H1 (cell line): ENCODE results near the gene NPR2. TPM values are rescaled to one million over a fixed set of nuclear protein-coding genes. Genes with fewer than 3 reads are reported as not detected.
A peak's percentile ranks its signal among the peaks of the same experiment; 100 is the strongest.

Experiments
- CTCF ChIA-PET: fragments of 300-600 bp; sonication (Branson Sonifier 250); formaldehyde crosslinking; loops from one replicate; lab custom pipeline; 2021; ENCODE audit not compliant: partially characterized antibody; lab: Charles Lee
- POLR2A ChIA-PET: fragments of 300-600 bp; sonication (Branson Sonifier 250); formaldehyde crosslinking; loops from one replicate; lab custom pipeline; 2021; ENCODE audit warnings: inconsistent platforms; ENCODE audit not compliant: partially characterized antibody; lab: Charles Lee
- DNase-seq, 2 experiments: peaks; one replicate each; pipeline versions ENCODE4 v3.0.0 to v3.0.0-alpha.2; 2010 to 2022; ENCODE audit warnings: low spot score in 2 of 2, low read depth in 1 of 2, mixed read lengths in 1 of 2
- FAIRE-seq: peaks from 2 replicates; lab custom pipeline; 2011; peaks lifted over from hg19 to GRCh38; lab: Jason Lieb, UNC
- H2AFZ ChIP-seq: 2 replicates; pipeline ENCODE4 v1.8.1; 2012; ENCODE audit warnings: low read length, inconsistent platforms
- H2AK5ac ChIP-seq: 2 replicates; pipeline ENCODE4 v1.6.1; 2013; ENCODE audit warnings: low read depth, low read length
- H2BK120ac ChIP-seq: replicated peaks from 2 replicates; pipeline ENCODE3; 2013; ENCODE audit warnings: low read depth, low read length, inconsistent platforms
- H2BK12ac ChIP-seq: 2 replicates; pipeline ENCODE4 v1.6.1; 2013; ENCODE audit warnings: low read depth, low read length
- H2BK15ac ChIP-seq: 2 replicates; pipeline ENCODE4 v1.6.1; 2013; ENCODE audit warnings: low read length
- H2BK20ac ChIP-seq: 2 replicates; pipeline ENCODE4 v1.6.1; 2013; ENCODE audit warnings: low read length
- H2BK5ac ChIP-seq: 2 replicates; pipeline ENCODE4 v1.6.1; 2013; ENCODE audit warnings: low read depth, low read length
- H3K14ac ChIP-seq: 2 replicates; pipeline ENCODE4 v1.6.1; 2013; ENCODE audit warnings: inconsistent platforms; ENCODE audit not compliant: insufficient read length
- H3K18ac ChIP-seq: 2 replicates; pipeline ENCODE4 v1.6.1; 2013; ENCODE audit warnings: low read length; ENCODE audit errors: extremely low read depth
- H3K23ac ChIP-seq: 2 replicates; pipeline ENCODE4 v1.6.1; 2013; ENCODE audit warnings: inconsistent platforms; ENCODE audit not compliant: insufficient read length
- H3K23me2 ChIP-seq: 2 replicates; pipeline ENCODE4 v1.6.1; 2013; ENCODE audit warnings: low read depth, low read length
- H3K27ac ChIP-seq: 2 replicates; pipeline ENCODE4 v1.6.1; 2011; ENCODE audit warnings: low read depth, low read length, inconsistent platforms
- H3K27me3 ChIP-seq, 4 experiments: replicated peaks in 1 of 4; 1 replicate in 1 of 4; 2 replicates in 3 of 4; pipeline versions ENCODE4 v1.6.1 to v1.8.1; 2011 to 2013; ENCODE audit warnings: low read length in 3 of 4, mild to moderate bottlenecking in 3 of 4, inconsistent platforms in 2 of 4, mixed read lengths in 2 of 4, moderate library complexity in 1 of 4; ENCODE audit not compliant: control insufficient read depth in 3 of 4, insufficient read depth in 3 of 4; ENCODE audit errors: extremely low read depth in 1 of 4
- H3K36me3 ChIP-seq, 4 experiments: 2 replicates each; pipeline versions ENCODE4 v1.6.1 to v1.8.1; 2011 to 2013; ENCODE audit warnings: mild to moderate bottlenecking in 4 of 4, low read length in 3 of 4, moderate library complexity in 2 of 4, control low read depth in 1 of 4, inconsistent platforms in 1 of 4; ENCODE audit not compliant: insufficient read depth in 4 of 4, control insufficient read depth in 2 of 4
- H3K4ac ChIP-seq: replicated peaks from 2 replicates; pipeline ENCODE3; 2013; ENCODE audit warnings: low read length, low read depth, mixed read lengths, inconsistent platforms; ENCODE audit not compliant: insufficient read length
- H3K4me1 ChIP-seq, 4 experiments: replicated peaks in 1 of 4; 1 replicate in 1 of 4; 2 replicates in 3 of 4; pipeline versions ENCODE4 v1.6.1 to v1.8.1; 2011 to 2013; ENCODE audit warnings: low read length in 3 of 4, inconsistent platforms in 2 of 4, mixed read lengths in 1 of 4; ENCODE audit not compliant: insufficient read depth in 4 of 4, control insufficient read depth in 3 of 4
- H3K4me2 ChIP-seq, 2 experiments: 2 replicates each; pipeline versions ENCODE4 v1.6.1 to v1.8.1; 2011 to 2013; ENCODE audit warnings: low read depth in 2 of 2, low read length in 2 of 2, control low read depth in 1 of 2, inconsistent platforms in 1 of 2, mild to moderate bottlenecking in 1 of 2; ENCODE audit not compliant: insufficient read depth in 1 of 2
- H3K4me3 ChIP-seq, 4 experiments: fragments of 200-600, 300-600 bp in 1 of 4; sonication (generic), shearing (Covaris generic), sonication (Bioruptor Twin) in 1 of 4; 2 replicates each; pipeline versions ENCODE4 v1.5.1 to v1.8.1; 2011 to 2016; ENCODE audit warnings: low read length in 4 of 4, low read depth in 3 of 4, control low read depth in 2 of 4, inconsistent platforms in 2 of 4, mild to moderate bottlenecking in 2 of 4, mixed read lengths in 1 of 4, moderate library complexity in 1 of 4; ENCODE audit not compliant: insufficient read depth in 2 of 4; ENCODE audit errors: extremely low read depth in 1 of 4
- H3K56ac ChIP-seq: replicated peaks from 2 replicates; pipeline ENCODE3; 2013; ENCODE audit warnings: low read depth, mild to moderate bottlenecking, mixed read lengths, low read length, inconsistent platforms; ENCODE audit not compliant: insufficient read length
- H3K79me1 ChIP-seq: 2 replicates; pipeline ENCODE4 v1.6.1; 2013; ENCODE audit warnings: low read depth, low read length, control low read depth
- H3K79me2 ChIP-seq, 2 experiments: 2 replicates each; pipeline versions ENCODE4 v1.6.1 to v1.8.1; 2012 to 2013; ENCODE audit warnings: low read length in 2 of 2, mild to moderate bottlenecking in 2 of 2, inconsistent platforms in 1 of 2; ENCODE audit not compliant: insufficient read depth in 2 of 2, control insufficient read depth in 1 of 2
- H3K9ac ChIP-seq, 4 experiments: replicated peaks in 1 of 4; 1 replicate in 1 of 4; 2 replicates in 3 of 4; pipeline versions ENCODE4 v1.6.1 to v1.8.1; 2011 to 2013; ENCODE audit warnings: low read depth in 3 of 4, low read length in 3 of 4, control low read depth in 2 of 4, mild to moderate bottlenecking in 2 of 4, moderate library complexity in 2 of 4, inconsistent platforms in 1 of 4; ENCODE audit errors: extremely low read depth in 1 of 4
- H3K9me3 ChIP-seq, 2 experiments: 2 replicates each; pipeline versions ENCODE4 v1.6.1 to v1.8.1; 2012 to 2013; ENCODE audit warnings: mild to moderate bottlenecking in 2 of 2, moderate library complexity in 2 of 2, control low read depth in 1 of 2, inconsistent platforms in 1 of 2, low read depth in 1 of 2, low read length in 1 of 2, mixed read lengths in 1 of 2; ENCODE audit not compliant: insufficient read depth in 2 of 2
- H4K20me1 ChIP-seq, 2 experiments: replicated peaks in 1 of 2; 2 replicates each; pipeline versions ENCODE3 to v1.8.1; 2011 to 2013; ENCODE audit warnings: inconsistent platforms in 2 of 2, low read length in 2 of 2, mild to moderate bottlenecking in 1 of 2; ENCODE audit not compliant: insufficient read depth in 2 of 2, control insufficient read depth in 1 of 2
- H4K5ac ChIP-seq: 2 replicates; pipeline ENCODE4 v1.6.1; 2013; ENCODE audit warnings: low read length, low read depth, mixed read lengths, inconsistent platforms; ENCODE audit not compliant: insufficient read length
- H4K8ac ChIP-seq: 2 replicates; pipeline ENCODE4 v1.8.0; 2013; ENCODE audit warnings: mild to moderate bottlenecking, moderate library complexity, low read length, inconsistent platforms; ENCODE audit not compliant: insufficient read depth; ENCODE audit errors: extremely low read depth
- H4K91ac ChIP-seq: replicated peaks from 2 replicates; pipeline ENCODE3; 2013; ENCODE audit warnings: low read length, mixed read lengths, inconsistent platforms; ENCODE audit not compliant: insufficient read length
- GTF2F1 ChIP-seq: IDR thresholded peaks from 2 replicates; pipeline ENCODE4 v1.6.1; 2012; ENCODE audit warnings: low read depth, low read length, improper control_type of control experiment, borderline replicate concordance
- KDM1A ChIP-seq: fragments of 200-600, 300-600 bp; sonication (generic); IDR thresholded peaks from 2 replicates; pipeline ENCODE4 v1.7.1; 2016; ENCODE audit warnings: mild to moderate bottlenecking, low read length, borderline replicate concordance
- SAP30 ChIP-seq: fragments of 300-600 bp; sonication (generic); IDR thresholded peaks from 2 replicates; pipeline ENCODE4 v1.7.1; 2012; ENCODE audit warnings: low read length, moderate library complexity, mild to moderate bottlenecking, inconsistent platforms; ENCODE audit not compliant: insufficient read depth, insufficient replicate concordance
- WGBS, 2 experiments: shearing (Covaris generic) in 1 of 2; methylation state at CpG; one replicate each; pipeline versions ENCODE4 v1.1.6 to v1.1.7; 2013 to 2015; ENCODE audit warnings: low lambda C conversion rate in 2 of 2, mixed read lengths in 2 of 2, inconsistent platforms in 1 of 2, low coverage in 1 of 2, missing lambda C conversion rate in 1 of 2; ENCODE audit not compliant: insufficient replicate concordance in 2 of 2, insufficient coverage in 1 of 2, insufficient read length in 1 of 2; ENCODE audit errors: extremely low coverage in 1 of 2, missing lambda C conversion rate in 1 of 2; 5-methylcytosine and 5-hydroxymethylcytosine counted together
- polyA plus RNA-seq, 7 experiments: library from polyadenylated mRNA; depleted of rRNA in 3 of 7; stranded (reverse) in 5 of 7; unstranded in 2 of 7; fragments of >200 nt in 5 of 7; fragments of 200-250 nt in 2 of 7; gene quantifications; 1 replicate in 5 of 7; 2 replicates in 1 of 7; 4 replicates in 1 of 7; pipeline versions ENCODE4 v1.2.1 to v1.2.3, GENCODE V29; 2011 to 2013; ENCODE audit warnings: missing spikeins in 2 of 7, mixed read lengths in 2 of 7
- total RNA-seq: library from RNA; stranded (reverse); fragmentation: NEBNext Ultra II Directional; extraction: Animal tissue kit (Norgen Biotek cat#: 25700); gene quantifications from 2 replicates; pipeline ENCODE4 v1.2.1, GENCODE V29; 2021

Gene NPR2
- total and polyA plus RNA-seq, 2 of the 8 experiments (the other 6 are each of a cell fraction or from before 2014, with no cell fraction given), result 11.0 to 17.0 TPM

DNA sequence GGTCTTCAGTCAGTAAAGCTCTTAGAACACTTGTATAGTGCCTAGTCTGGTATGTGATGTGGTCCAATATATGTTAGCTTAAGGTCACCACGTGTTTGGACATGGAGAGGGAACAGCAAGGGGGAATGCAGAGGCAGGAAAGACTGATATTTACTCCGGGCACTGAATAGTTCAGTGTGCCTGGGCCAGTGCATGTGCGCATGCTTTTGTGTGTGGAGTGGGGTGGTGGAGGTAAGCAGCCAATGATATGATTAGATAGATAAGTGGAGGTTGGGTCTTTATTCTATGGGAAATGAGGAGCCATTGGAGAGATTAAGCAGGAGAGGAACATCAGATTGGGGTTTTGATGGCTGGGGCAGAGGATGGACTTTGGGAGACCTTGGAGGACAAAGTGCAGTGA, 64.8 kb downstream of the NPR2 start:
- CTCF ChIA-PET, result interaction anchor here (0.8 to 5.9 kb wide), 9 partner anchors 16 to 66 kb away, joined by 3 to 31 read pairs (median 7); no protein-coding TSS in a partner anchor
- TF ChIP-seq KDM1A (no peak), GTF2F1 (no peak), SAP30 (no peak)

More for the DNA sequence above, 64.8 kb downstream of the NPR2 start:
- H3K36me3 ChIP-seq, result peaks cover 0 to 4% (median 1%) of the 10 kb centered on the region in 4 experiments; a peak in 2 of 8 replicates
- H3K56ac ChIP-seq, result no peak overlapping the region
- no peak overlapping the region for H4K91ac ChIP-seq
- H3K4me3 ChIP-seq, result no peak overlapping the region
- no peak overlapping the region for H2BK20ac ChIP-seq
- H3K18ac ChIP-seq, result no peak overlapping the region
- H3K27me3 ChIP-seq, result no peaks in the 10 kb centered on the region
- H4K5ac ChIP-seq, result no peak overlapping the region
- no peak overlapping the region for H3K4me2 ChIP-seq
- no peak overlapping the region for H3K27ac ChIP-seq
- H2AK5ac ChIP-seq, result no peak overlapping the region
- peak in 1 of 2 experiments; percentile 17 for DNase-seq
- H3K79me2 ChIP-seq, result no peaks in the 10 kb centered on the region
- H3K4me1 ChIP-seq, result no peaks in the 10 kb centered on the region
- no peaks in the 10 kb centered on the region for H3K9me3 ChIP-seq
- no peak overlapping the region for H2BK12ac ChIP-seq
- H3K9ac ChIP-seq, result no peak overlapping the region
- H2AFZ ChIP-seq, result no peak overlapping the region
- no peaks in the 10 kb centered on the region for H3K79me1 ChIP-seq
- POLR2A ChIA-PET, result interaction anchor here (1.0 to 2.8 kb wide), 2 partner anchors 8 to 12 kb away, joined by 3 to 13 read pairs; no protein-coding TSS in a partner anchor
- H2BK120ac ChIP-seq, result no peak overlapping the region
- H3K14ac ChIP-seq, result no peak overlapping the region
- H4K20me1 ChIP-seq, result peaks cover 0 to 2% of the 10 kb centered on the region in 2 experiments
- FAIRE-seq, result no peak
- H3K23ac ChIP-seq, result no peak overlapping the region
- no peak overlapping the region for H2BK5ac ChIP-seq
- no peak overlapping the region for H3K4ac ChIP-seq
- 72% methylated on average over 3 of the region's 3 CpGs; no CpG with 5 or more reads in 1 of the 2 experiments for WGBS, 2 experiments
- no peaks in the 10 kb centered on the region; the same call in 1 of the 2 replicates for H3K23me2 ChIP-seq
- no peak overlapping the region for H2BK15ac ChIP-seq
- no peak overlapping the region for H4K8ac ChIP-seq
